Caco-2 (cell line): ENCODE data around the gene CDRT4. TPM values are rescaled to one million over a fixed set of nuclear protein-coding genes. Genes with fewer than 3 reads are reported as not detected.

Source experiments
- BruUV-seq: library from RNA; stranded (reverse); fragments of 400-500 nt; replicated peaks from 2 replicates; lab custom pipeline; 2021; lab: Mats Ljungman, UMichigan
- CTCF ChIA-PET: fragments of 300-600 bp; sonication (Branson Sonifier 250); formaldehyde crosslinking; loops from one replicate; lab custom pipeline; 2022; ENCODE audit warnings: antibody characterized with exemption; lab: Charles Lee
- POLR2A ChIA-PET: fragments of 300-600 bp; sonication (Branson Sonifier 250); formaldehyde crosslinking; loops from one replicate; lab custom pipeline; 2022; ENCODE audit warnings: antibody characterized with exemption; lab: Charles Lee
- DNase-seq, 2 experiments: peaks; one replicate each; pipeline versions ENCODE4 v3.0.0 to v3.0.0-alpha.2; 2020 to 2022
- H3K27me3 ChIP-seq: replicated peaks from 2 replicates; pipeline ENCODE4 v1.6.0; 2011; ENCODE audit warnings: low read length; ENCODE audit not compliant: control insufficient read depth, insufficient read depth
- H3K36me3 ChIP-seq: 2 replicates; pipeline ENCODE4 v1.5.1; 2011; ENCODE audit warnings: low read length; ENCODE audit not compliant: control insufficient read depth, insufficient read depth
- H3K4me1 ChIP-seq: fragments of 250-450 bp; sonication (Bioruptor Pico); 2 replicates; pipeline ENCODE4 v1.5.1; 2020; ENCODE audit warnings: mild to moderate bottlenecking
- H3K4me3 ChIP-seq: 2 replicates; pipeline ENCODE4 v1.5.1; 2011; ENCODE audit warnings: low read depth, mild to moderate bottlenecking, control low read depth, low read length
- H3K9me3 ChIP-seq: fragments of 250-450 bp; sonication (Bioruptor Pico); 2 replicates; pipeline ENCODE4 v1.5.1; 2020; ENCODE audit warnings: mild to moderate bottlenecking, moderate library complexity
- H3K27ac Mint-ChIP-seq: one replicate; pipeline ENCODE4 v1.8.0; 2022; ENCODE audit warnings: mixed read lengths; ENCODE audit not compliant: unreplicated experiment
- H3K27me3 Mint-ChIP-seq: one replicate; pipeline ENCODE4 v1.8.0; 2022; ENCODE audit warnings: mixed read lengths; ENCODE audit not compliant: insufficient read depth, unreplicated experiment
- H3K36me3 Mint-ChIP-seq: one replicate; pipeline ENCODE4 v1.8.0; 2022; ENCODE audit warnings: mild to moderate bottlenecking, mixed read lengths; ENCODE audit not compliant: insufficient read depth, unreplicated experiment
- H3K4me1 Mint-ChIP-seq: one replicate; pipeline ENCODE4 v1.8.0; 2022; ENCODE audit warnings: low read depth, mixed read lengths; ENCODE audit not compliant: unreplicated experiment
- H3K4me3 Mint-ChIP-seq: one replicate; pipeline ENCODE4 v1.8.0; 2022; ENCODE audit warnings: mild to moderate bottlenecking, moderate library complexity, mixed read lengths; ENCODE audit not compliant: unreplicated experiment
- H3K9me3 Mint-ChIP-seq: one replicate; pipeline ENCODE4 v1.8.0; 2022; ENCODE audit warnings: mixed read lengths; ENCODE audit not compliant: unreplicated experiment
- intact Hi-C: fragments of 100-400 bp; cut with micrococcal nuclease; formaldehyde crosslinking; loops from one replicate; pipeline ENCODE4 v1.10.0; 2022; ENCODE audit not compliant: unreplicated experiment
- total RNA-seq: library from RNA; stranded (reverse); gene quantifications from 2 replicates; pipeline ENCODE4 v1.2.3, GENCODE V29; 2022
- TF ChIP-seq, protein P1 (sequence below), 2 experiments: fragments of 200-600 bp in 1 of 2; IDR thresholded peaks; 1 replicate in 1 of 2; 2 replicates in 1 of 2; pipeline versions ENCODE4 v1.5.1 to v1.8.0; 2011 to 2022; ENCODE audit warnings: antibody characterized with exemption in 1 of 2, control low read depth in 1 of 2, inconsistent platforms in 1 of 2, low read depth in 1 of 2, low read length in 1 of 2, mild to moderate bottlenecking in 1 of 2, moderate library complexity in 1 of 2; ENCODE audit not compliant: insufficient read depth in 1 of 2, severe bottlenecking in 1 of 2, unreplicated experiment in 1 of 2

Gene CDRT4
- total RNA-seq, 1 experiment from 2014 or later: 6.3 TPM

DNA sequence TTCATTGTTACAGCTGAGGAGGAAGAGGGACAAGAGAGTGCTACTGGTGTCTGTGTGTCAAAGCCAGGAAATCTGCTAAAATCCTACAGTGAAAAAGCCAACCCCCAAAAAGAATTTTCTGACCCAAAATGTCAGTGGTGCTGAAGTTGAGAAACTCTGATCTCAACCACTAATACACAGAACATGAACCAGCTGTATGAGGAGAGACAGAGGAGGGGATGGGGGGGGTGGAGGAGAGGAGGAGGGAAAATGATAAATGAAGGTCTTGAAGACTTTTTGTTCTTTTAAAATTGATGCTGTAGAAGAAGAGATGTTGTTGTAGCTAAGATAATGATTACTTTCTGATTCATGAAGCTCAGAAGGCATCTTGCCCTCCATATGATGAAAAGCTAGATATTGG lies 27.4 kb upstream of the CDRT4 start:
- no TSS peak for BruUV-seq
- Mint-ChIP-seq H3K9me3 (no peaks in the 10 kb centered on the region), H3K4me3 (no peak overlapping the region), H3K36me3 (no peaks in the 10 kb centered on the region), H3K4me1 (no peaks in the 10 kb centered on the region), H3K27ac (no peak overlapping the region), H3K27me3 (no peaks in the 10 kb centered on the region)
- POLR2A ChIA-PET: no interaction called here
- Histone ChIP-seq H3K36me3 (no peaks in the 10 kb centered on the region), H3K4me3 (no peak overlapping the region), H3K4me1 (no peaks in the 10 kb centered on the region), H3K27me3 (no peaks in the 10 kb centered on the region), H3K9me3 (no peaks in the 10 kb centered on the region)
- intact Hi-C loops: no loop called here
- DNase-seq: no peak
- CTCF ChIA-PET: no interaction called here
- TF ChIP-seq, protein P1, sequence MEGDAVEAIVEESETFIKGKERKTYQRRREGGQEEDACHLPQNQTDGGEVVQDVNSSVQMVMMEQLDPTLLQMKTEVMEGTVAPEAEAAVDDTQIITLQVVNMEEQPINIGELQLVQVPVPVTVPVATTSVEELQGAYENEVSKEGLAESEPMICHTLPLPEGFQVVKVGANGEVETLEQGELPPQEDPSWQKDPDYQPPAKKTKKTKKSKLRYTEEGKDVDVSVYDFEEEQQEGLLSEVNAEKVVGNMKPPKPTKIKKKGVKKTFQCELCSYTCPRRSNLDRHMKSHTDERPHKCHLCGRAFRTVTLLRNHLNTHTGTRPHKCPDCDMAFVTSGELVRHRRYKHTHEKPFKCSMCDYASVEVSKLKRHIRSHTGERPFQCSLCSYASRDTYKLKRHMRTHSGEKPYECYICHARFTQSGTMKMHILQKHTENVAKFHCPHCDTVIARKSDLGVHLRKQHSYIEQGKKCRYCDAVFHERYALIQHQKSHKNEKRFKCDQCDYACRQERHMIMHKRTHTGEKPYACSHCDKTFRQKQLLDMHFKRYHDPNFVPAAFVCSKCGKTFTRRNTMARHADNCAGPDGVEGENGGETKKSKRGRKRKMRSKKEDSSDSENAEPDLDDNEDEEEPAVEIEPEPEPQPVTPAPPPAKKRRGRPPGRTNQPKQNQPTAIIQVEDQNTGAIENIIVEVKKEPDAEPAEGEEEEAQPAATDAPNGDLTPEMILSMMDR (IDR thresholded peaks at IDR 0.05; ENCODE audit: insufficient read depth in 1 of 2, low read depth in 1 of 2, low read length in 1 of 2, severe bottlenecking in 1 of 2, unreplicated experiment in 1 of 2): no peak

DNA sequence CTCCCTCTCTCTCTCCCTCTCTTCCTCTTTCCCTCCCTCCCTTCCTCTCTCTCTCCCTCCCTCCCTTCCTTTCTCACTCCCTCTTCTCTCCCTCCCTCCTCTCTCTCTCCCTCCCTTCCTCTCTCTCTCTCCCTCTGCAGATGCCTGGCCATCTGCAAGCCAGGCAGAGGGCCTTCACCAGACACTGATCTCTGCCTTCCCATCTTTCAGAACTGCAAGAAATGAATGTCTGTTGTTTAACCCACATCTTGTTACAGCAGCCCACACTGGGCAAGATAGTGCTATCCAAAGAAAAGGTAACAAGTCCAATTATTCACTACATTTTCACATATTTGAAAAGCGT lies 26.2 kb upstream of the CDRT4 start:
- Histone ChIP-seq H3K36me3 (no peaks in the 10 kb centered on the region), H3K4me3 (no peak overlapping the region), H3K9me3 (no peaks in the 10 kb centered on the region), H3K27me3 (no peaks in the 10 kb centered on the region), H3K4me1 (no peaks in the 10 kb centered on the region)
- Mint-ChIP-seq H3K4me1 (no peaks in the 10 kb centered on the region), H3K9me3 (no peaks in the 10 kb centered on the region), H3K36me3 (no peaks in the 10 kb centered on the region), H3K27me3 (no peaks in the 10 kb centered on the region), H3K4me3 (no peak overlapping the region), H3K27ac (no peak overlapping the region)
- no TSS peak for BruUV-seq
- POLR2A ChIA-PET: no interaction called here
- CTCF ChIA-PET: no interaction called here
- TF ChIP-seq, protein P1 (IDR thresholded peaks at IDR 0.05; ENCODE audit: insufficient read depth in 1 of 2, low read depth in 1 of 2, low read length in 1 of 2, severe bottlenecking in 1 of 2, unreplicated experiment in 1 of 2): no peak
- DNase-seq: no peak
- intact Hi-C loops: no loop called here

- intact Hi-C loops: no loop called here
- no peaks in the 10 kb centered on the region for H3K9me3 ChIP-seq
- no peak overlapping the region for H3K27ac Mint-ChIP-seq
- H3K4me1 Mint-ChIP-seq: no peaks in the 10 kb centered on the region
- ChIA-PET CTCF (no interaction called here), POLR2A (no interaction called here)
- H3K36me3 Mint-ChIP-seq: no peaks in the 10 kb centered on the region
- no TSS peak for BruUV-seq
- DNase-seq: no peak
- H3K36me3 ChIP-seq: no peaks in the 10 kb centered on the region
- no peaks in the 10 kb centered on the region for H3K9me3 Mint-ChIP-seq
- H3K27me3 Mint-ChIP-seq: no peaks in the 10 kb centered on the region
- H3K27me3 ChIP-seq: no peaks in the 10 kb centered on the region
- H3K4me3 ChIP-seq: no peak overlapping the region
- H3K4me1 ChIP-seq: no peaks in the 10 kb centered on the region
- H3K4me3 Mint-ChIP-seq: no peak overlapping the region
- TF ChIP-seq, protein P1 (IDR thresholded peaks at IDR 0.05; ENCODE audit: insufficient read depth in 1 of 2, low read depth in 1 of 2, low read length in 1 of 2, severe bottlenecking in 1 of 2, unreplicated experiment in 1 of 2): no peak
Measured at GRCh38 chr17:15492791-15493692, 25.6 kb upstream of the CDRT4 start.
